T47D (cell line): ENCODE data around the gene SPON2.

Source experiments
- DNase-seq, 2 experiments: peaks; one replicate each; pipeline versions ENCODE4 v3.0.0 to v3.0.0-alpha.2; 2011 to 2012; ENCODE audit warnings: low read depth in 1 of 2, low spot score in 1 of 2
- JUND ChIP-seq: IDR thresholded peaks from 2 replicates; pipeline ENCODE4 v1.6.1; 2012; ENCODE audit warnings: low read depth
- in situ Hi-C: cut with HindIII; loops from 2 replicates; pipeline ENCODE4 v1.10.0; 2016; ENCODE audit warnings: low sequenced_read_pairs, low pct_unique_long_range_greater_than_20kb

The SPON2 gene

DNA sequence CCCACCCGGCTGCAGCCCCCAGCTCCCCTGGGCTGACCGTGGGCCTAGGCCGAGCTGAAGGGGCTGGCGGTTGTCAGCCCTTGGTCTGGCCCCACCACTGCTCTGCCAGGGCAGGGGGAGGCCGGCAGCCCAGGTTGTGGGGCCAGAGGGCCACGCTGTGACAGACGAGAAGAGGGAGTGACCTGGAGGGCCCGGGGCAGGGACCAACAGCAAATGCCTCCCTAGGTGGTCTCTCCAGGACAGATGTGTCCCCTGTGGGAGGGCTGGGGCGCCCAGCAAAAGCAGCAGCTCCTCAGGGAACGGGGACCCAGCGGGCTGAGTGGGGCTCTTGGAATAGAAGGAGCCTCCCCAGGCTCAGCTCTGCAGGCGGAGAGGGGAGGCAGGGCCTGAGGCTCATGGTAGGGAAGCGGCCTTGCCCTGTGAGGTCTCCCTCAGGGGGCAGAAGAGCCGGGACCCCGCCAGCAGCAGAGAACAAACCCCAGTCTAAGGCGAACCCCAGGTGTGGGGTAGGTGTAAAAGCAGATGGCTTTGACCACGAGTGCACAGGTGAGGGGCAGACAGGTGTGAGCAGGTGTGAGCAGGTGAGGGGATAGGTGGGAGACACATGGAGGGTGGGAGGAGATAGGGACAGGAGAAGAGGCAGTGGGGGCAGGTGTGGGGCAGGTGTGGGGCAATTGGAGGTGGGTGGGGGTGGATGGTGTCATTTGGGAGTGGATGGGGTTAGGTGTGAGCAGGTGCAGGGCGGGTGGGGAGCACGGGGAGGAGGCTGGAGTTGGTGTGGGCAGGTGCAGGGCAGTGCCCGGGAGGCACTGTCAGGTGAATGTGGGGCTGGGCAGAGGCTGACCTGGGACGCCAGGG lies 34.1 kb upstream of the SPON2 start:
- DNase-seq, result no peak
- TF ChIP-seq JUND, result no peak
- in situ Hi-C loops, result no loop called here

DNA sequence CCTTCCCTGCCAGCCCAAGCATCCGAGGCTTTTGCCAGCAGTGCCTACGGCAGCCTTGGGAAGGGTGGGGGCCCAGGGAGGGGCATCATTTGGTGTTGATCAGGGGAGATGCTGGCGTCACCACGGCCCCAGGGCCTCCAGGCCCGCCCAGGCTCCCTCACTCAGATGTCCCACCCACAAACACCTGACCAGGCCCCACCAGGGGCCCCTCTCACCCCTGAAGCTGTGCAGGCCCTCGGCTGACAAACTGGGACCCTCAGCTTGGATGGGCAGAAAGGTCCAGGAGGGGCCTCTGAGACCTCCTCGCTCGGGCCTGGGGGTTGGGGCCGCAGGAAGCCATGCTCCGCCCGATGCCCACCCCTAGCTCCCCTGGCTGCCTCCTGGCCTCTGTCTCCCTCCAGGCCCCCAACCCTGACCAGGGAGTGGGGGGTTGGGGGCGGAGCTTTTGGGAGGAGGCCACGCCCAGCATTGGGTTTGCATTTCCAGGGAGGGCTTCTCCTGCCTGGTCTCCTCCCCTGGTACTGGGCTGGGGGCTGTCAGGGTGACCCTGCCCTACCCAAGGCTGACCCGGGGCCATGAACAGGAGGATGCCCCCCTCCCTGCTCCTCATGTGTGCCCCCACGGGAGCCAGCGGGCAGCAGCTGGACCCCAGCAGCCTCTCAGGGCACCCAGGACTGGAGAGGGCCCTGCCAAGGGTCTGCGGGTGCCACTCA lies 33.4 kb upstream of the SPON2 start:
- in situ Hi-C loops, result no loop called here
- no peak for DNase-seq
- no peak for TF ChIP-seq JUND

DNA sequence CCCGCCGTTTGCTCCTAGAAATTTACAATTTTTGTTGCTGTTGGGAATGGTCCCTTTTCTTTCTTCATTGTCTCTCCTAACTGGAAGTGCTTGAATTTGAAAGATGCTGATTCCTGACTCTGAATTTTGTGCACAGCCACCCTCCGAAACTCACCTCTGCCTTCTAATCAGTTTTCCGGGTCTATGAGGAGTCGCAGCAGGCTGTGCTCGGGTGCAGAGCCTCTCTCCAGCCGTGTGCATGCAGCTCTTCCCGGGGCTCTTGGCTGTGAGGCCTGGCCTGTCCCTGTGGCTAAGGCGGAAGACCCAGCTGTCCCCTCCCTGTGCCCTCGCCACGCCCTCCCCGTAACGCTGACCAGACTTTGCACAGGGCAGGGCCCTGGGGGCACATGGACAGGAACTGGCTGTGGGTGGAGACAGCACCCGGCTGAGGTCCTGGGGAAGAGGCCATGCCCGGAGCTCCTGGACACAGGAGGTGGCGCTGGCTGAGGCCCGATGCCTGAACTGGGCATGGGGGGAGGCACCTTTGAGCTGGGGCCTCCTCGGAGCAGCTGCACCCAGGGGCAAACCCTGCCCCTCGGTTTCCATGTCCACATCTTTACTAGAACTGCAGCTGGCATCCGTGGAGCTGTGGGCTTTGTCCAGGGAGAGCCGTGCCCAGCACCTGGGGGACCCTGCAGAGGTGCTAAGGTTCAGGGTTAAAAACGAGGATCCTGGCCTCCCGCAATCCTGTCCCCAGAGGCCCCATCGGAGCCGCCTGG lies 32.6 kb upstream of the SPON2 start:
- no peak for DNase-seq
- no peak for TF ChIP-seq JUND
- in situ Hi-C loops, result no loop called here

DNA sequence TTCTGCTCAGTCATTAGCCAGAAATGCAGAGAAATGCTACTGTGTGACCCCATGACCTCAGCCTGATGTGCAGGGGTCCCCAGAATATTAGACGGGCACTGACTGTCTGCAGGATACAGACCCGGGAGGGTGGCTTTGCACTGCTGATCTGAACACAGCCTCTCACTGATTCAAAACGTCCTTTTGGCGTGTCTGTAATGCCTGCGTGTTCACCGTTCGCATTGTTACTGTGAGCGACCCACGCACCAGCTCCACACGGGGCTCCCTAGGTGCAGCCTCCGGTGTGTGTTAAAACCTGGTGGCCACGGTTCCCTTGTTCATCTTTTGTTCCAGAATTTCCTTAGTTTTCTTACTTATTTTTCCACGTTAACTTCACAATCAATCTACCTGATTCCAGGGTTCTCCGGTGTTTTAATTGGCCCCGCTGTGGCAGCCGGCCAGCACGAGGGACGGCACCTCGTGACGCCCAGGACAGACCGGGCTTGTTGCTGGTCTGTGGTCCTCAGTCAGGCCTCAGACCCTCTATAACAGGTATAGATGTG lies 32.0 kb upstream of the SPON2 start:
- in situ Hi-C loops, result no loop called here
- no peak for DNase-seq
- TF ChIP-seq JUND, result no peak

DNA sequence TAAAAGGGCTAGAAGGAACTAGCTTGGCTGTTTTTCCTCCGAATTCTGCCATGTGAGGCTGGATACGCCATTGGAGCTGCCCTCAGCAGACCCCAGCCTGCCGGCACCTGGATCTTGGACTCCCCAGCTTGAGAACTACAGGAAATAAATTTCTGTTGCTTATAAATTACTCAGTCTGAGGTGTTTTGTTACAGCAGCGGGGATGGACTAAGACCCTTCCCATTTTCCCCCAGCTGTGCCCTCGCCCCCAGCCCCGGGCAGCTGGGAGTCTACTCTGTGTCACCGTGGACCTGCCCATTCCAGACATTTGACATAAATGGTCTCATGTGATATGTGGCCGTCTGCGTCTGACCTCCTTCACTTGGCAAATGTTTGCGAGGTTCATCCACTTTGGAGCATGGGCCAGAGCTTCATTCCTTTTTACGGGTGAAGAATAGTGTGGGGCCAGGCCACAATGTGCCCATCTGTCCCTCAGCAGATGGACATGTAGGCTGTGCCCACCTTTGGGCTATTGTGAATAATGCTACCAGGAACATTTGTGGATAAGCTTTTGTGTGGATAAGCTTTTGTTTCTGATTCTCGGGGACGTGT lies 30.7 kb upstream of the SPON2 start:
- in situ Hi-C loops, result no loop called here
- no peak for TF ChIP-seq JUND
- DNase-seq, result no peak

DNA sequence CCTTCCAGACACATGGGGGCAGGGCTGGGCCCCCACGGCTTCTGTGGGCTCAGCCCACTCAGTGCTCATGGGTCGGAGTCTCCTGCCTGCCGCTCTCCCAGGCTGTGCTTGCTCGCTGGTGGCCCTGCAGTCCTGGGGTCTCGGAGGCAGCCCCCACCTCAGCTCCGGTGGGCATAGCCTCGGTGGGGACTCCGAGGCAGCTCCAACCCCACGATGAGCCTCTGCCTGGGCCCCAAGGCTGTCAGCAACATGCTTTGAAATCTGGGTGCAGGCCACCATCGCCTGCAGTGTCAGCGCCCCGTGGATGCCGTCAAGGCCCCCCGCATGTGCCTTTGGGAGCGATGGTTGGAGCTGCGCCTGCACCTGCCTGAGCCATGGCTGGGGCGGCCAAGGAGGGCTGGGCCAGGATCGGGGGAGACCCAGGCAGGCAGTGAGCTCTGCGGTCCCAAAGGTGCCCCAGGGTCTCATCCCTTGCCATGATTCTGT lies 30.2 kb upstream of the SPON2 start:
- DNase-seq, result no peak
- no peak for TF ChIP-seq JUND
- in situ Hi-C loops, result no loop called here

DNA sequence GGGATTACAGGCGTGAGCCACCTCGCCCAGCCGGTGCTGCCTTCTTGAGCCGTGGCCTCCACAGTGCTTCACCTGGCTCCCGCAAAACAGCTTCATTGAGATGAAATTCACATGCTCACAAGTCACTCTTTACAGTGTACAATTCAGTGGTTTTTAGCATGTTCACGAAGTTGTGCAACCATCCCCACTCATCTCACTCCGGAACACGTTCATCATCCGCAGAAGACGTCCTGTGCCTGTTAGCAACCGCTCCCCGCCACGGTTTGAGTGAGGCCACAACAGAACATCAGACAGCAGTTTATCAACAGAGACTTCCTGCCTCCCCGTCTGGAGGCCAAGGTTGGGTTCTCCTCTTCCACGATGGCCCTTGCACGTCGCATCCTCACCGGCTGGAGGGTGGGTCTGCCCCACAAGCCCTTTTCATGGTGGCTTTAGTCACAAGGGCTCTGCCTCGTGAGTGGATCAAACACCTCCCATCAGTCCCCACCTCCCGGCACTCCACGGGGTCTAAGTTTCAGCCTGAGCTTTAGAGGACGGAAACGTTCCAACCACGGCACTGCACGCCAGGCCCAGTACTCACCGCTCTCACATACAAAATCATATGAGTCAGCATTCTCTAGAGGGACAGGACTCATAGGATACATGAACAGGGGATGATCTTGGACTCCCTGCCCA lies 29.6 kb upstream of the SPON2 start:
- in situ Hi-C loops, result no loop called here
- no peak for DNase-seq
- TF ChIP-seq JUND, result no peak

DNA sequence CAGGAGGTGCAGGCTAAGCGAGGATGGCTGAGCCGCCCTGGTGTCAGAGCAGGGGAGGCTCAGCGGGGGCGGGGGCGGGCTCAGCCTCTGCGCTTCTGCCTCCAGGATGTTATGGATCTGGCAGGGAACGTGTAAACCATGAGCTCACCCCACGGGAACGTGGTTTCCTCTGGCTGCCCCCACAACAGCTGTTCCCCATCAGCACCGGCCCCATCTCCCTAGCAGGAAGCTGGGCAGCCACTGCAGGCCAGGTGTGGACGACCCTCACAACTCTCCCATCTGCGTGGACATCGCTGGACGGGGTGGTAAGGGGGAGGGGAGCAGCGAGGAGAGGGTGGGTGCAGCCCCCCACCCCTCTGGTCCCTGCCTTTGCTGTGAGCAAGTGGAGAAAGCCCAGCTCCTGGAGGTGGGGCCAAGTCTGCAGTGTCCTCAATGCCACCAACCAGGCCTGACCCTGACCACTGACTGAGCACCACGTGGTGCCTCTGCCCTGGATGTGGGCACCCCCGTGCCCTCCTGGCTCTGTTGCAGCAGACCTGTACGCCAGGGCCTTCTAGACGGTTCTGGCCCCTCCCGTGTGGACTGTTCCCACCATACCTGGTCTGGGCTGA lies 28.1 kb upstream of the SPON2 start:
- DNase-seq, result no peak
- in situ Hi-C loops, result no loop called here
- no peak for TF ChIP-seq JUND

DNA sequence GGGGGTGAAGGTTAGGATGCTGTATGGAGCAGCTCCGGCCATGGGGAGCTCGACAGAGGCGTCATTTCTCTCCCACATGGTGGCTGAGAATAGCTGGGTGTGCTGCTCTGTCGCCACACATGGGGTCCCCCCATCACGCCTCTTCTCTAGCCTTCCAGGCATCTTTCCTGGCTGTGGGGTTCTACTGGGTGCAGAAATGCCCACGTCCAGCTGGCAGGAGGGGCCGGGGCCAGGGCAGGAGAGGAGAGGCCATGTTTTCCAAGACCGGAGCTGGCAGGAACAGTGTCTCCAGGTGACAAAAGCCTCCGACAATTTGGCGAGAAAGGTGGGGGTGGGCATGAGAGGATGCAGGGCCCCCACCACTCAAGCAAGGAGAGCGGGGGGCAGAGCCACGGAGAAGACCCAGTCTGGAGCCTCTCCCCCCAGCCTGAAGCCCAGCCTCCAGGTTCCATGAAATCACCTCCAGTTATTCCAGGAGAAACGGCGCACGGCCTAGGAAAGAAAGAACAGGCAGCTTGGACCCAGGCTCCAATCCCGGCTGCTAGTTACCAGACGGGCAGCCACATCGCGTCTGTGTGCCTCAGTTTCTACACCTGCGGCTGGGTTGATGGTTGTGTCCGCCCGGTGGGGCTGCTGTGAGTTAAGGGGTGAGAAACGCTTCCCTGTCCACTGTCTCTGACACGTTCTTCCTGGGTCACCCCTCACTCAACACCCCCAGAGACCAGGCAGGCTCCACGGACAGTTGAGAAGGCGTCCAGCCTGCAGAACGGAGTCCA lies 27.4 kb upstream of the SPON2 start:
- no peak for DNase-seq
- no peak for TF ChIP-seq JUND
- in situ Hi-C loops, result no loop called here

DNA sequence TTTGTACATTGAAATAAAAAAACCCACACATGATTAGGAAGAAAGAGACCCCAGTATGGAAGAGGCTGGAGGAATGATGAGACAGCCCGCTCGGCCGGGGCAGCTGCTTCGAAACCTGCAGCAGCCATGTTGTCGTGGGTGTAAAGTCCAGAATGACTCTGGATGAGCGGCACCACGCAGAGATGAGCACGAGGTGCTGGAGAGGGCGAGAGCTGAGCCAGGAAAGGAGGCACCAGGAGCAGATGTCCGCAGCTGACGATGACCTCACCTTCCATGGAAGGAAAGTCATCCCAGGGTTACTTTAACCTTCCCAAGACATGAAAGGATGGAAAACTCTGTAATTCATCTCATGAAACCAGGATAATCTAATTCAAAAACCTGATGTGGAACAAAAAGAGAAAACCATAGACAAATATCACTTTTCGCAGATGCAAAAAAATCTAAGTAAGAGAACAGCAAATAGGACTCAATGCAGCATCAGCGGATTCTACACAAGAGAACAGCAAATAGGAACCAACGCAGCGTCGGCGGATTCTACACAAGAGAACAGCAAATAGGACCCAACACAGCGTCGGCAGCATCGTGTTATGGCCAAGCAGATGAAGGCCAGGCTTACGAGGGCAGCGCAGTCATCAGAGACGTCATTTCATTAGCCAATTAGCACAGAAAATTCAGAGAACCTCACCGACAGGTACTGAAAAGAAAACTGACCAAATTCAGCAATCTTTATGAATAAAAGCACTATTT lies 25.9 kb upstream of the SPON2 start:
- no peak for TF ChIP-seq JUND
- no peak for DNase-seq
- in situ Hi-C loops, result no loop called here
